Fibroblast of lung (primary cell): ENCODE results near the gene SNX6. TPM values are rescaled to one million over a fixed set of nuclear protein-coding genes. Genes with fewer than 3 reads are reported as not detected.
"Not testable (repeated sequence)": the region's sequence is repeated elsewhere in the genome, so short reads cannot be mapped to it uniquely, and the experiment has no call there.

Experiments
- DNase-seq, 2 donors: peaks; one replicate each; pipeline versions ENCODE4 v3.0.0 to v3.0.0-alpha.2; 2010; ENCODE audit warnings: low read depth in 2 of 2
- H2AFZ ChIP-seq: 2 replicates; pipeline ENCODE4 v1.5.1; 2012; ENCODE audit warnings: low read length, control low read depth, inconsistent platforms
- H3K27ac ChIP-seq: 2 replicates; pipeline ENCODE4 v1.5.1; 2011; ENCODE audit warnings: low read length, control low read depth; ENCODE audit not compliant: insufficient read depth
- H3K27me3 ChIP-seq: 2 replicates; pipeline ENCODE4 v1.5.1; 2011; ENCODE audit warnings: mild to moderate bottlenecking, low read length; ENCODE audit not compliant: control insufficient read depth, insufficient read depth
- H3K36me3 ChIP-seq: 2 replicates; pipeline ENCODE4 v1.5.1; 2011; ENCODE audit warnings: low read length; ENCODE audit not compliant: control insufficient read depth, insufficient read depth
- H3K4me1 ChIP-seq: 2 replicates; pipeline ENCODE4 v1.5.1; 2011; ENCODE audit warnings: low read length; ENCODE audit not compliant: control insufficient read depth, insufficient read depth; ENCODE audit errors: extremely low read depth
- H3K4me2 ChIP-seq: 2 replicates; pipeline ENCODE4 v1.5.1; 2011; ENCODE audit warnings: low read length, control low read depth; ENCODE audit not compliant: insufficient read depth; ENCODE audit errors: extremely low read depth
- H3K4me3 ChIP-seq, 4 experiments: fragments of 200-600 bp in 1 of 4; sonication (generic) in 1 of 4; replicated peaks in 1 of 4; 2 replicates each; pipeline ENCODE4 v1.5.1; 2011 to 2016; ENCODE audit warnings: low read length in 4 of 4, low read depth in 3 of 4, mild to moderate bottlenecking in 3 of 4, control low read depth in 2 of 4, inconsistent platforms in 1 of 4, mixed read lengths in 1 of 4; ENCODE audit not compliant: insufficient read depth in 1 of 4; ENCODE audit errors: control extremely low read depth in 1 of 4
- H3K79me2 ChIP-seq: 2 replicates; pipeline ENCODE4 v1.5.1; 2012; ENCODE audit warnings: mild to moderate bottlenecking, low read length, inconsistent platforms; ENCODE audit not compliant: control insufficient read depth, insufficient read depth
- H3K9ac ChIP-seq: 2 replicates; pipeline ENCODE4 v1.5.1; 2011; ENCODE audit warnings: mild to moderate bottlenecking, low read length, control low read depth; ENCODE audit not compliant: insufficient read depth
- H3K9me3 ChIP-seq: 2 replicates; pipeline ENCODE4 v1.5.1; 2012; ENCODE audit warnings: low read depth, low read length; ENCODE audit not compliant: control insufficient read depth, insufficient read depth
- H4K20me1 ChIP-seq: 2 replicates; pipeline ENCODE4 v1.5.1; 2011; ENCODE audit warnings: low read length; ENCODE audit not compliant: control insufficient read depth, insufficient read depth; ENCODE audit errors: extremely low read depth
- EZH2 ChIP-seq: IDR thresholded peaks from 2 replicates; pipeline ENCODE4 v1.5.1; 2012; ENCODE audit warnings: low read length, control low read depth, mild to moderate bottlenecking; ENCODE audit errors: missing control alignments
- polyA plus RNA-seq, 2 donors: library from polyadenylated mRNA; depleted of rRNA in 1 of 2; stranded (reverse) in 1 of 2; unstranded in 1 of 2; fragments of >200 nt; gene quantifications; 2 replicates each; pipeline ENCODE4 v1.2.1, GENCODE V29; 2011 to 2012; ENCODE audit warnings: missing spikeins in 1 of 2
- total RNA-seq: library from RNA; depleted of rRNA; stranded (reverse); fragments of >200 nt; gene quantifications from 2 replicates; pipeline ENCODE4 v1.2.1, GENCODE V29; 2014
- TF ChIP-seq, protein P1 (sequence below), 2 donors: IDR thresholded peaks in 1 of 2; conservative IDR thresholded peaks in 1 of 2; 1 replicate in 1 of 2; 2 replicates in 1 of 2; pipeline ENCODE4 v1.5.1; 2011 to 2012; ENCODE audit warnings: low read length in 2 of 2, control low read depth in 1 of 2, inconsistent platforms in 1 of 2, low read depth in 1 of 2, mild to moderate bottlenecking in 1 of 2

The SNX6 gene
- total and polyA plus RNA-seq, 2 donors (not counting 1 experiment from before 2014, with no cell fraction given), result 131 to 232 TPM

DNA sequence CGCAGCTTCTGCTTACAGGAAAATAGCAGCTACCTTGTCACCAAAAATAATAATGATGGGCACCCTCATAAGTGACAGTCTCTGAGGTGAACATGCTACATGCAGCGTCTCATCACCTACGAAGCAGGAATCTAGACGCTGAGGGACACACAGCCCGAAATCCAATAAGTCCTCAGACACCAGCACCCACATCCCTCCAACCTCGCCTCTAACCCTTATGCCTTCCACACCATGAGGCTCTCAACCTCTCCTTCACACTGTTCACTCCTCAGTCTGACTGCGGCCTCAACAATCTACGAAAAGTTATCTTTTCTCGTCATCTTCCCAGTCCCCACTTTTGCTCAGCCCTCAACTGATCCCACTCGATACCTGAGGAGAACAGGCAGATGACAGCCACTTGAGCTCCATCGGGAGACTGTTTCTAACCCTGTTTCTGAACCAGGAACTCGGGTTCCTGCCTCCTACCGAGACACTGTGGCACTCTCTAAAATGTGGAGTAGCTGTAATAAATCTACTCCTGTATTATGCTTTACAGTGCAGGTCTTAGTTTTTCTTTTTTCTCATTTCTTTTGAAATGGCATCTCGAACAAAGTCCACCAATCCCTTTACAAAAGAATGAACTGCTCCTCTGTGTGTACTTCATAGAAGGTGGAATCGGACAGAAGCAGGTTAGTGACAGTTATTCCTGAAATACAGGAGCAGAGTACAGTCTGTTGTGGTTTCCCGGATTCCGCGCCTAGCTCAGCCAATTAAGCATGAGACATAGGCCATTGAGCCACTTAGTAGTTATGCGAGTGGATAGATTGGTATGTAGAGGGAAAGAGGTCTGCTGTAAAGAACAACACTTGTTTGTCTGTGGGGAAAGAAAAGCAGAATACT lies 89.5 kb downstream of the SNX6 start:
- not testable (repeated sequence) for DNase-seq, H3K9ac ChIP-seq, H3K36me3 ChIP-seq, H4K20me1 ChIP-seq, H3K4me1 ChIP-seq, H3K27me3 ChIP-seq, H3K9me3 ChIP-seq
- Histone ChIP-seq H2AFZ (peak overlapping the region; percentile 24), H3K4me3 (peak overlapping the region; percentile 55 to 100 (median 95)), H3K27ac (peak overlapping the region; percentile 99), H3K4me2 (peak overlapping the region; percentile 62), H3K79me2 (peaks cover 19% of the 10 kb centered on the region)

GRCh38 chr14:34539407-34540180 lies 90.4 kb downstream of the SNX6 start, which contains the start of gene EAPP:
TSS of gene EAPP (minus strand) at chr14:34539701. CDS start at chr14:34539628, 73 bp downstream.
- Histone ChIP-seq H3K4me3 (peak within 1 kb of the TSS; percentile 94 to 100 (median 96)), H2AFZ (peak within 1 kb of the TSS; percentile 92), H3K4me1 (peaks cover 6% of the 10 kb centered on the region), H4K20me1 (no peaks in the 10 kb centered on the region), H3K79me2 (peaks cover 19% of the 10 kb centered on the region), H3K9ac (peak within 1 kb of the TSS; percentile 99), H3K27me3 (no peaks in the 10 kb centered on the region), H3K36me3 (no peaks in the 10 kb centered on the region), H3K9me3 (no peaks in the 10 kb centered on the region), H3K4me2 (peak within 1 kb of the TSS; percentile 84), H3K27ac (peak within 1 kb of the TSS; percentile 99)
- TF ChIP-seq EZH2, result no peak
- peak; percentile 97 to 98 for DNase-seq

DNA sequence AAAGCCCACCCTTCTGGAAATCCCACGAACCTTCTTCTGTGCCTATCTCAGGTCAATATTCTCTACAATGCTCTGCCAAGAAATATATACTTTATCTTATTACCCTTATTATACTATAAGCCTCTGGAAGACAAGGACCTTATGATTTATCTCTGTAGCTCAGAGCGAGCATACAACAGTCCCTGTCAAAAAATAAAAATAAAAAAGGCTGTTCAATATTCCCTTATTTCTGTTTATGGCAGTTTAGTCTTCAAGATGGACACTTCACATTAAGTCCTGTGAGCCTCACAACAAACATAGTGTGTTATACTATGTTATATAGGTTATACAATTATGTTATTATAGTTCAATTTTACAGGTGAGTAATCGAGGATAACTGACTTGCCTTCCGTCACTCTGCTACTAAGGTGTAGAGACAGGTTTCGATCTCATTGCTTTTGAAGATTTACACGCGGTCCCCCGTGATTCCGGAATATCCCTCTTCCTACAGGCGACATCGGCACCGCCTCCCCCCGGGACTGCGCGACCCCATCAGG lies 91.0 kb downstream of the SNX6 start:
- H3K27ac ChIP-seq, result peak overlapping the region; percentile 99
- H4K20me1 ChIP-seq, result no peaks in the 10 kb centered on the region
- peaks cover 6% of the 10 kb centered on the region for H3K4me1 ChIP-seq
- H2AFZ ChIP-seq, result peak overlapping the region; percentile 92
- peak in 1 of 2 donors; percentile 3 for DNase-seq
- no peaks in the 10 kb centered on the region for H3K36me3 ChIP-seq
- H3K4me3 ChIP-seq, result peak overlapping the region; percentile 94 to 100 (median 96)
- peak overlapping the region; percentile 99 for H3K9ac ChIP-seq
- peak overlapping the region; percentile 84 for H3K4me2 ChIP-seq
- H3K9me3 ChIP-seq, result no peaks in the 10 kb centered on the region
- TF ChIP-seq, protein P1, sequence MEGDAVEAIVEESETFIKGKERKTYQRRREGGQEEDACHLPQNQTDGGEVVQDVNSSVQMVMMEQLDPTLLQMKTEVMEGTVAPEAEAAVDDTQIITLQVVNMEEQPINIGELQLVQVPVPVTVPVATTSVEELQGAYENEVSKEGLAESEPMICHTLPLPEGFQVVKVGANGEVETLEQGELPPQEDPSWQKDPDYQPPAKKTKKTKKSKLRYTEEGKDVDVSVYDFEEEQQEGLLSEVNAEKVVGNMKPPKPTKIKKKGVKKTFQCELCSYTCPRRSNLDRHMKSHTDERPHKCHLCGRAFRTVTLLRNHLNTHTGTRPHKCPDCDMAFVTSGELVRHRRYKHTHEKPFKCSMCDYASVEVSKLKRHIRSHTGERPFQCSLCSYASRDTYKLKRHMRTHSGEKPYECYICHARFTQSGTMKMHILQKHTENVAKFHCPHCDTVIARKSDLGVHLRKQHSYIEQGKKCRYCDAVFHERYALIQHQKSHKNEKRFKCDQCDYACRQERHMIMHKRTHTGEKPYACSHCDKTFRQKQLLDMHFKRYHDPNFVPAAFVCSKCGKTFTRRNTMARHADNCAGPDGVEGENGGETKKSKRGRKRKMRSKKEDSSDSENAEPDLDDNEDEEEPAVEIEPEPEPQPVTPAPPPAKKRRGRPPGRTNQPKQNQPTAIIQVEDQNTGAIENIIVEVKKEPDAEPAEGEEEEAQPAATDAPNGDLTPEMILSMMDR (conservative IDR thresholded peaks at IDR 0.05 in 1 of 2, IDR thresholded peaks at IDR 0.05 in 1 of 2; ENCODE audit: low read depth in 1 of 2, low read length in 2 of 2), result no peak
- TF ChIP-seq EZH2, result no peak
- no peaks in the 10 kb centered on the region for H3K27me3 ChIP-seq
- H3K79me2 ChIP-seq, result peaks cover 19% of the 10 kb centered on the region

- H3K36me3 ChIP-seq, H3K27me3 ChIP-seq, DNase-seq, H3K4me1 ChIP-seq, H4K20me1 ChIP-seq, H2AFZ ChIP-seq, H3K9me3 ChIP-seq, H3K9ac ChIP-seq: not testable (repeated sequence)
- Histone ChIP-seq H3K4me3 (peak overlapping the region; percentile 94 to 100 (median 96)), H3K4me2 (peak overlapping the region; percentile 84), H3K79me2 (peaks cover 19% of the 10 kb centered on the region), H3K27ac (peak overlapping the region; percentile 49)
Observed at GRCh38 chr14:34538096-34538495, 91.9 kb downstream of the SNX6 start.
